Measurements from ENCODE around the gene FGF1. TPM values are rescaled to one million over a fixed set of nuclear protein-coding genes. Genes with fewer than 3 reads are reported as not detected.
A peak's percentile ranks its signal among the peaks of the same experiment; 100 is the strongest.

The FGF1 gene
- total and polyA plus RNA-seq, 10 donors: 0.32 to 12.9 (median 2.6) TPM

DNA sequence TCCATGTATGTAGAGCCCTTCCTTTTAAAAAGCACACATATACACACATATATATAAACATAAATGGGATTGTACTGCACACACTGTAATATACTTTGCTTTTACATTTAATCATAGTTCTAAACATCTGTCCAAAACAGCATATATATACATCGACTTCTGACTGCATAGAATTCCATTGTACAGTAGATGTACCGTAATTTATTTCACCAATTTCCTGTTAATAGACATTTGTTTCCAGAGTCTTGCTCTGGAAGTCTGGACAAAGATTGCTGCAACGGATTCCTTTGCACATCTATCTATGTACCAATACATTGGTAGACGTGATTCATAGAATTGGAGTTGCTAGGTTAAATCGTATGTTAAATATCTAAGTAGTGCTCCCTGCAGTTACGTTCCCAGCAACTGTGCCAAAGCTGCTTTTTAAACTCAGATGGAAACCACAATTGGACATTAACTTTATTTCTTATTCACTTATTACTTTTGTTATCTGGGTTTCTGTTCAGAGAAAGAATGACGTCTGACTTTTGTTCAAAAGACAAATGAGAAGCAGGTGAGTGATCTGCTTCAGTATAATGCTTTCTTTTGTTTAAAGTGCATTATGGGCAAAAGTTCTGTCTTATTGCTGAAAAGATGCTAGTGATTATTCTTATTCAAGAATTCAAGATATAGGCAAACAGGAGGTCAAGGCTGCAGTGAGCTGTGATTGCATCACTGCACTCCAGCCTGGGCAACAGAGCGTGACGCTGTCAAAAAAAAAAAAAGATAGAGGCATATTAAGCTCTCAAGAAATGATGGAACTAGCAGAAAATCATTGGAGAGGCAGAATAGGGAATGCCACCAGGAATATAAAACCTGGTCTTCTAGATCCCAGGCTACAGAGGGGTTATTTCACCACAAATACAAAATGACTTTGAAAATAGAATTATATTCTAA lies 138.2 kb downstream of the FGF1 start:
- no peak overlapping the region for H3K4me3 ChIP-seq
- TF ChIP-seq CTCF (IDR thresholded peaks at IDR 0.05 in 8 of 11, conservative IDR thresholded peaks at IDR 0.05 in 3 of 11) (no peak), POLR2A (IDR thresholded peaks at IDR 0.05) (no peak), POLR2AphosphoS5 (IDR thresholded peaks at IDR 0.05) (no peak)
- no peaks in the 10 kb centered on the region for H3K9me3 ChIP-seq
- intact Hi-C loops (cut with DNase I; ENCODE audit: low total_unique reads): loop anchor here (5.0 kb wide), 1 partner anchor 395 kb away; no protein-coding TSS in a partner anchor
- peaks cover 0 to 32% (median 10%) of the 10 kb centered on the region in 7 donors for H3K27me3 ChIP-seq (replicated peaks in 1 of 7)
- H3K4me1 ChIP-seq: peaks cover 3 to 23% (median 11%) of the 10 kb centered on the region in 6 donors
- 86 to 95% (median 88%) methylated on average over 9 of the region's 9 CpGs for WGBS, 5 donors
- no peak overlapping the region for H3K27ac ChIP-seq
- no peak for DNase-seq
- H3K36me3 ChIP-seq: no peaks in the 10 kb centered on the region

- 62 to 79% (median 69%) methylated on average over 3 of the region's 3 CpGs for WGBS, 5 donors
- DNase-seq: no peak
- TF ChIP-seq POLR2AphosphoS5 (IDR thresholded peaks at IDR 0.05): no peak
- no peak for TF ChIP-seq POLR2A (IDR thresholded peaks at IDR 0.05)
- no peak for TF ChIP-seq CTCF (IDR thresholded peaks at IDR 0.05 in 8 of 11, conservative IDR thresholded peaks at IDR 0.05 in 3 of 11)
Observed at GRCh38 chr5:142545650-142546322, 140.1 kb downstream of the FGF1 start.

DNA sequence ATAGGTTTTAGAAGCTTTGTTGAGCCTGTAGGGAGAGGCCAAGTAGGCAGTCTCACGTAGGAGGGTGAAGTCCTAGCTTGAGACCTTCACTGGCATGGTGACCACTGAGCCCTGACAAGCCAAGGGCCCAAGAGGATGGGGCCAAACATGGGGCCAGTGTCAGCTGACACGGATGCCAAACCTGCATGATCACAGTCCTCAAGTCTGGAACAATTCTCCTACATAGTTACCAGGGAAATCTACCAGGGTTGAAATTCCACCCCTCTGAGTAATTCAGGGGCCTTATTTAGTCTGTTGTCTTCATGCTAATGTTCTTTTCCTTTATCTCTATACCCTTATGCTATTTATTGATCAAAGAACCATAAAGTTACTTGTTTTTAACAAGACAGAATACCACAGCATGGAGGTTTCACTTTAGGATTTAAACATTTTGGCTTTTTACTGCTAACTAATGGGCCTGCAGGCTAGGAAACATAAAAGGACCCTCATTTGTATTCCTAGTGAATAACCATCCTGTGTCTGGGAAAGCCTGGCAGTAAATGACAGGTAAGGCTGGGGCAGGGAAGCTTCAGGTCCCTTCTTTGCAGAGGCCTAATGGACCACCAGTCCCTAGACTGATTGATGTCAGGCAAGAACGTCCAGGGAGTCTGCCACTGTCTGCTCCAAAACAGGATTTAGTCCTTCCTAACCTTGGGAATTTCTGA lies 140.8 kb downstream of the FGF1 start:
- H3K27me3 ChIP-seq (replicated peaks in 1 of 7): peaks cover 0 to 19% (median 5%) of the 10 kb centered on the region in 7 donors
- H3K4me3 ChIP-seq: no peak overlapping the region
- no peaks in the 10 kb centered on the region for H3K9me3 ChIP-seq
- TF ChIP-seq CTCF (IDR thresholded peaks at IDR 0.05 in 8 of 11, conservative IDR thresholded peaks at IDR 0.05 in 3 of 11) (no peak), POLR2A (IDR thresholded peaks at IDR 0.05) (no peak), POLR2AphosphoS5 (IDR thresholded peaks at IDR 0.05) (no peak)
- no peak for DNase-seq
- intact Hi-C loops (cut with DNase I; ENCODE audit: low total_unique reads): loop anchor here (5.0 kb wide), 1 partner anchor 393 kb away; no protein-coding TSS in a partner anchor
- no peaks in the 10 kb centered on the region for H3K36me3 ChIP-seq
- 73 to 90% (median 78%) methylated on average over 3 of the region's 3 CpGs for WGBS, 5 donors
- peak overlapping the region in 1 of 8 donors; percentile 19 for H3K27ac ChIP-seq
- peaks cover 0 to 23% (median 8%) of the 10 kb centered on the region in 6 donors for H3K4me1 ChIP-seq

More at GRCh38 chr5:142545650-142546322, 140.1 kb downstream of the FGF1 start:
- Histone ChIP-seq H3K27ac (peak overlapping the region in 1 of 8 donors; percentile 19), H3K27me3 (replicated peaks in 1 of 7) (peaks cover 0 to 23% (median 10%) of the 10 kb centered on the region in 7 donors), H3K4me3 (no peak overlapping the region), H3K36me3 (no peaks in the 10 kb centered on the region), H3K4me1 (peaks cover 0 to 23% (median 5%) of the 10 kb centered on the region in 6 donors), H3K9me3 (no peaks in the 10 kb centered on the region)
- intact Hi-C loops (cut with DNase I; ENCODE audit: low total_unique reads): loop anchor here (5.0 kb wide), 1 partner anchor 393 kb away; no protein-coding TSS in a partner anchor
